Measurements from ENCODE around the gene PAF1.

PAF1 gene

GRCh38 chr19:39432677-39433025 is 41.7 kb upstream of the PAF1 start:
- no peak for TF ChIP-seq CTCF (IDR thresholded peaks at IDR 0.05; ENCODE audit: insufficient read depth, missing control alignments)
- no peak for DNase-seq (ENCODE audit: insufficient read length, low spot score)
- FAIRE-seq: no peak

GRCh38 chr19:39430675-39431593 is 40.0 kb upstream of the PAF1 start:
- TF ChIP-seq CTCF (IDR thresholded peaks at IDR 0.05; ENCODE audit: insufficient read depth, missing control alignments): no peak
- FAIRE-seq (no peak), DNase-seq (ENCODE audit: insufficient read length, low spot score) (peak; percentile 10)

- no peak for FAIRE-seq
- no peak for DNase-seq (ENCODE audit: insufficient read length, low spot score)
- TF ChIP-seq CTCF (IDR thresholded peaks at IDR 0.05; ENCODE audit: insufficient read depth, missing control alignments): no peak
These were observed 37.6 kb upstream of the PAF1 start for GRCh38 chr19:39428283-39429112.

GRCh38 chr19:39427707-39428106 is 36.8 kb upstream of the PAF1 start:
- DNase-seq (ENCODE audit: insufficient read length, low spot score) (no peak), FAIRE-seq (no peak)
- TF ChIP-seq CTCF (IDR thresholded peaks at IDR 0.05; ENCODE audit: insufficient read depth, missing control alignments): no peak

- DNase-seq (ENCODE audit: insufficient read length, low spot score) (no peak), FAIRE-seq (no peak)
- no peak for TF ChIP-seq CTCF (IDR thresholded peaks at IDR 0.05; ENCODE audit: insufficient read depth, missing control alignments)
These were observed 35.3 kb upstream of the PAF1 start for GRCh38 chr19:39426170-39426569.

GRCh38 chr19:39425744-39426143 is 34.8 kb upstream of the PAF1 start:
- TF ChIP-seq CTCF (IDR thresholded peaks at IDR 0.05; ENCODE audit: insufficient read depth, missing control alignments): no peak
- DNase-seq (ENCODE audit: insufficient read length, low spot score): no peak
- FAIRE-seq: no peak

Measured in D721Med (cell line).